ENCODE results near the gene PITPNM3. TPM values are rescaled to one million over a fixed set of nuclear protein-coding genes. Genes with fewer than 3 reads are reported as not detected.

Gene PITPNM3
- total and polyA plus RNA-seq, 2 experiments from 2014 or later, result 1.0 to 1.5 TPM

DNA sequence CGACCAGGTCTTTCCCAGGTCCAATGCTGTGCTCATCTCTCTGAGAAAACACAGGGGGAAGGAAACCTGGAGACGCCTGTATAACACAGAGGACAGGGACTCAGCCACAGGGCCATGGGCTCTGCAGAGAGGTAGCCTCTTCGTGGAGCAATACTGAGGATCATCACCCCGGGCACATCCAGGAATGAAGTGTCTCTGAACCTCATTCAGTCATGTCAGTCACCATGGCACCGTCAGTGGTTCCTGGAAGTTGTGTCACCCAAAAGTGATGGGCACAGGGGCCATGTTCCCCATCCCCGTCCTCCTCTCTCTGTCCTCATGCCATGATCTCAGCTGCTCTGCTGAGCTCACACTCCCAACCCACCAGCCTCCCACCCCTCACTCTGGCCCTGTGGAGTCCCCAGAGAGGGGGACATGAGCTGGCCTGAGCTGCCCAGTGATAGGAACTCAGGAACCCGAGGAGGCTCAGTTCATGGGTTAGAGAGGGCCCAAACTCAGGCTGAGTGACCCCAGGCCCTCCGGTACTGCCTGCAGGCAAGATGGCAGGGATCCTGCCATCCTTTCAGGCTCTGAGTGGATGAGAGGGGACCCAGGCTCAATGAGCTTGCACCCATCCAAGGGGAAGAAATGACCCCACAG, 53.4 kb downstream of the PITPNM3 start:
- no peak overlapping the region for H3K27ac ChIP-seq (ENCODE audit: low read depth)
- H3K27me3 ChIP-seq (ENCODE audit: insufficient read depth), result no peaks in the 10 kb centered on the region
- ATAC-seq (no peak), DNase-seq (ENCODE audit: low spot score) (no peak)
- H3K4me2 ChIP-seq, result no peak overlapping the region
- H3K4me3 ChIP-seq, result no peak overlapping the region
- Mint-ChIP-seq H3K4me3 (no peak overlapping the region), H3K9me3 (peaks cover 10% of the 10 kb centered on the region), H3K27me3 (ENCODE audit: insufficient read depth, low read depth, poor library complexity) (peaks cover 10% of the 10 kb centered on the region), H3K36me3 (ENCODE audit: low read depth) (peaks cover 13% of the 10 kb centered on the region; the same call in 2 of the 3 replicates), H3K27ac (no peak overlapping the region), H3K4me1 (peaks cover 25% of the 10 kb centered on the region)
- H3K9me2 ChIP-seq (ENCODE audit: insufficient read depth), result no peaks in the 10 kb centered on the region
- H3K4me1 ChIP-seq (ENCODE audit: insufficient read depth), result peaks cover 7% of the 10 kb centered on the region; the same call in 1 of the 2 replicates
- H3K79me2 ChIP-seq (replicated peaks; ENCODE audit: insufficient read depth), result no peaks in the 10 kb centered on the region
- no peaks in the 10 kb centered on the region for H4K20me1 ChIP-seq (replicated peaks; ENCODE audit: insufficient read depth)
- no peak overlapping the region for H2AFZ ChIP-seq
- TF ChIP-seq, protein P1, sequence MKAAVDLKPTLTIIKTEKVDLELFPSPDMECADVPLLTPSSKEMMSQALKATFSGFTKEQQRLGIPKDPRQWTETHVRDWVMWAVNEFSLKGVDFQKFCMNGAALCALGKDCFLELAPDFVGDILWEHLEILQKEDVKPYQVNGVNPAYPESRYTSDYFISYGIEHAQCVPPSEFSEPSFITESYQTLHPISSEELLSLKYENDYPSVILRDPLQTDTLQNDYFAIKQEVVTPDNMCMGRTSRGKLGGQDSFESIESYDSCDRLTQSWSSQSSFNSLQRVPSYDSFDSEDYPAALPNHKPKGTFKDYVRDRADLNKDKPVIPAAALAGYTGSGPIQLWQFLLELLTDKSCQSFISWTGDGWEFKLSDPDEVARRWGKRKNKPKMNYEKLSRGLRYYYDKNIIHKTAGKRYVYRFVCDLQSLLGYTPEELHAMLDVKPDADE (IDR thresholded peaks at IDR 0.05), result no peak
- TF ChIP-seq POLR2AphosphoS5 (IDR thresholded peaks at IDR 0.05; ENCODE audit: low read depth), result no peak
- no peak for TF ChIP-seq ZNF331 (CRISPR knock-in tag; IDR thresholded peaks at IDR 0.05; ENCODE audit: low read depth)
- no peak for TF ChIP-seq STAT1 (IDR thresholded peaks at IDR 0.05; ENCODE audit: unreplicated experiment)
- TF ChIP-seq JUNB (IDR thresholded peaks at IDR 0.05; ENCODE audit: unreplicated experiment), result no peak
- no peak for TF ChIP-seq NANOG (IDR thresholded peaks at IDR 0.05; ENCODE audit: borderline replicate concordance)
- TF ChIP-seq ZNF114 (CRISPR knock-in tag; IDR thresholded peaks at IDR 0.05), result no peak
- no peak for TF ChIP-seq CREB1 (CRISPR knock-in tag; IDR thresholded peaks at IDR 0.05; ENCODE audit: low read depth)
- TF ChIP-seq, protein P2, sequence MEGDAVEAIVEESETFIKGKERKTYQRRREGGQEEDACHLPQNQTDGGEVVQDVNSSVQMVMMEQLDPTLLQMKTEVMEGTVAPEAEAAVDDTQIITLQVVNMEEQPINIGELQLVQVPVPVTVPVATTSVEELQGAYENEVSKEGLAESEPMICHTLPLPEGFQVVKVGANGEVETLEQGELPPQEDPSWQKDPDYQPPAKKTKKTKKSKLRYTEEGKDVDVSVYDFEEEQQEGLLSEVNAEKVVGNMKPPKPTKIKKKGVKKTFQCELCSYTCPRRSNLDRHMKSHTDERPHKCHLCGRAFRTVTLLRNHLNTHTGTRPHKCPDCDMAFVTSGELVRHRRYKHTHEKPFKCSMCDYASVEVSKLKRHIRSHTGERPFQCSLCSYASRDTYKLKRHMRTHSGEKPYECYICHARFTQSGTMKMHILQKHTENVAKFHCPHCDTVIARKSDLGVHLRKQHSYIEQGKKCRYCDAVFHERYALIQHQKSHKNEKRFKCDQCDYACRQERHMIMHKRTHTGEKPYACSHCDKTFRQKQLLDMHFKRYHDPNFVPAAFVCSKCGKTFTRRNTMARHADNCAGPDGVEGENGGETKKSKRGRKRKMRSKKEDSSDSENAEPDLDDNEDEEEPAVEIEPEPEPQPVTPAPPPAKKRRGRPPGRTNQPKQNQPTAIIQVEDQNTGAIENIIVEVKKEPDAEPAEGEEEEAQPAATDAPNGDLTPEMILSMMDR (conservative IDR thresholded peaks at IDR 0.05; ENCODE audit: low read depth in 2 of 2), result no peak
- no peak for TF ChIP-seq EZH2 (IDR thresholded peaks at IDR 0.05; ENCODE audit: low read depth, unreplicated experiment)
- TF ChIP-seq, protein P3, sequence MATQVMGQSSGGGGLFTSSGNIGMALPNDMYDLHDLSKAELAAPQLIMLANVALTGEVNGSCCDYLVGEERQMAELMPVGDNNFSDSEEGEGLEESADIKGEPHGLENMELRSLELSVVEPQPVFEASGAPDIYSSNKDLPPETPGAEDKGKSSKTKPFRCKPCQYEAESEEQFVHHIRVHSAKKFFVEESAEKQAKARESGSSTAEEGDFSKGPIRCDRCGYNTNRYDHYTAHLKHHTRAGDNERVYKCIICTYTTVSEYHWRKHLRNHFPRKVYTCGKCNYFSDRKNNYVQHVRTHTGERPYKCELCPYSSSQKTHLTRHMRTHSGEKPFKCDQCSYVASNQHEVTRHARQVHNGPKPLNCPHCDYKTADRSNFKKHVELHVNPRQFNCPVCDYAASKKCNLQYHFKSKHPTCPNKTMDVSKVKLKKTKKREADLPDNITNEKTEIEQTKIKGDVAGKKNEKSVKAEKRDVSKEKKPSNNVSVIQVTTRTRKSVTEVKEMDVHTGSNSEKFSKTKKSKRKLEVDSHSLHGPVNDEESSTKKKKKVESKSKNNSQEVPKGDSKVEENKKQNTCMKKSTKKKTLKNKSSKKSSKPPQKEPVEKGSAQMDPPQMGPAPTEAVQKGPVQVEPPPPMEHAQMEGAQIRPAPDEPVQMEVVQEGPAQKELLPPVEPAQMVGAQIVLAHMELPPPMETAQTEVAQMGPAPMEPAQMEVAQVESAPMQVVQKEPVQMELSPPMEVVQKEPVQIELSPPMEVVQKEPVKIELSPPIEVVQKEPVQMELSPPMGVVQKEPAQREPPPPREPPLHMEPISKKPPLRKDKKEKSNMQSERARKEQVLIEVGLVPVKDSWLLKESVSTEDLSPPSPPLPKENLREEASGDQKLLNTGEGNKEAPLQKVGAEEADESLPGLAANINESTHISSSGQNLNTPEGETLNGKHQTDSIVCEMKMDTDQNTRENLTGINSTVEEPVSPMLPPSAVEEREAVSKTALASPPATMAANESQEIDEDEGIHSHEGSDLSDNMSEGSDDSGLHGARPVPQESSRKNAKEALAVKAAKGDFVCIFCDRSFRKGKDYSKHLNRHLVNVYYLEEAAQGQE (IDR thresholded peaks at IDR 0.05; ENCODE audit: unreplicated experiment), result no peak
- TF ChIP-seq EZH2phosphoT487 (IDR thresholded peaks at IDR 0.05; ENCODE audit: unreplicated experiment), result no peak
- TF ChIP-seq, protein P4, sequence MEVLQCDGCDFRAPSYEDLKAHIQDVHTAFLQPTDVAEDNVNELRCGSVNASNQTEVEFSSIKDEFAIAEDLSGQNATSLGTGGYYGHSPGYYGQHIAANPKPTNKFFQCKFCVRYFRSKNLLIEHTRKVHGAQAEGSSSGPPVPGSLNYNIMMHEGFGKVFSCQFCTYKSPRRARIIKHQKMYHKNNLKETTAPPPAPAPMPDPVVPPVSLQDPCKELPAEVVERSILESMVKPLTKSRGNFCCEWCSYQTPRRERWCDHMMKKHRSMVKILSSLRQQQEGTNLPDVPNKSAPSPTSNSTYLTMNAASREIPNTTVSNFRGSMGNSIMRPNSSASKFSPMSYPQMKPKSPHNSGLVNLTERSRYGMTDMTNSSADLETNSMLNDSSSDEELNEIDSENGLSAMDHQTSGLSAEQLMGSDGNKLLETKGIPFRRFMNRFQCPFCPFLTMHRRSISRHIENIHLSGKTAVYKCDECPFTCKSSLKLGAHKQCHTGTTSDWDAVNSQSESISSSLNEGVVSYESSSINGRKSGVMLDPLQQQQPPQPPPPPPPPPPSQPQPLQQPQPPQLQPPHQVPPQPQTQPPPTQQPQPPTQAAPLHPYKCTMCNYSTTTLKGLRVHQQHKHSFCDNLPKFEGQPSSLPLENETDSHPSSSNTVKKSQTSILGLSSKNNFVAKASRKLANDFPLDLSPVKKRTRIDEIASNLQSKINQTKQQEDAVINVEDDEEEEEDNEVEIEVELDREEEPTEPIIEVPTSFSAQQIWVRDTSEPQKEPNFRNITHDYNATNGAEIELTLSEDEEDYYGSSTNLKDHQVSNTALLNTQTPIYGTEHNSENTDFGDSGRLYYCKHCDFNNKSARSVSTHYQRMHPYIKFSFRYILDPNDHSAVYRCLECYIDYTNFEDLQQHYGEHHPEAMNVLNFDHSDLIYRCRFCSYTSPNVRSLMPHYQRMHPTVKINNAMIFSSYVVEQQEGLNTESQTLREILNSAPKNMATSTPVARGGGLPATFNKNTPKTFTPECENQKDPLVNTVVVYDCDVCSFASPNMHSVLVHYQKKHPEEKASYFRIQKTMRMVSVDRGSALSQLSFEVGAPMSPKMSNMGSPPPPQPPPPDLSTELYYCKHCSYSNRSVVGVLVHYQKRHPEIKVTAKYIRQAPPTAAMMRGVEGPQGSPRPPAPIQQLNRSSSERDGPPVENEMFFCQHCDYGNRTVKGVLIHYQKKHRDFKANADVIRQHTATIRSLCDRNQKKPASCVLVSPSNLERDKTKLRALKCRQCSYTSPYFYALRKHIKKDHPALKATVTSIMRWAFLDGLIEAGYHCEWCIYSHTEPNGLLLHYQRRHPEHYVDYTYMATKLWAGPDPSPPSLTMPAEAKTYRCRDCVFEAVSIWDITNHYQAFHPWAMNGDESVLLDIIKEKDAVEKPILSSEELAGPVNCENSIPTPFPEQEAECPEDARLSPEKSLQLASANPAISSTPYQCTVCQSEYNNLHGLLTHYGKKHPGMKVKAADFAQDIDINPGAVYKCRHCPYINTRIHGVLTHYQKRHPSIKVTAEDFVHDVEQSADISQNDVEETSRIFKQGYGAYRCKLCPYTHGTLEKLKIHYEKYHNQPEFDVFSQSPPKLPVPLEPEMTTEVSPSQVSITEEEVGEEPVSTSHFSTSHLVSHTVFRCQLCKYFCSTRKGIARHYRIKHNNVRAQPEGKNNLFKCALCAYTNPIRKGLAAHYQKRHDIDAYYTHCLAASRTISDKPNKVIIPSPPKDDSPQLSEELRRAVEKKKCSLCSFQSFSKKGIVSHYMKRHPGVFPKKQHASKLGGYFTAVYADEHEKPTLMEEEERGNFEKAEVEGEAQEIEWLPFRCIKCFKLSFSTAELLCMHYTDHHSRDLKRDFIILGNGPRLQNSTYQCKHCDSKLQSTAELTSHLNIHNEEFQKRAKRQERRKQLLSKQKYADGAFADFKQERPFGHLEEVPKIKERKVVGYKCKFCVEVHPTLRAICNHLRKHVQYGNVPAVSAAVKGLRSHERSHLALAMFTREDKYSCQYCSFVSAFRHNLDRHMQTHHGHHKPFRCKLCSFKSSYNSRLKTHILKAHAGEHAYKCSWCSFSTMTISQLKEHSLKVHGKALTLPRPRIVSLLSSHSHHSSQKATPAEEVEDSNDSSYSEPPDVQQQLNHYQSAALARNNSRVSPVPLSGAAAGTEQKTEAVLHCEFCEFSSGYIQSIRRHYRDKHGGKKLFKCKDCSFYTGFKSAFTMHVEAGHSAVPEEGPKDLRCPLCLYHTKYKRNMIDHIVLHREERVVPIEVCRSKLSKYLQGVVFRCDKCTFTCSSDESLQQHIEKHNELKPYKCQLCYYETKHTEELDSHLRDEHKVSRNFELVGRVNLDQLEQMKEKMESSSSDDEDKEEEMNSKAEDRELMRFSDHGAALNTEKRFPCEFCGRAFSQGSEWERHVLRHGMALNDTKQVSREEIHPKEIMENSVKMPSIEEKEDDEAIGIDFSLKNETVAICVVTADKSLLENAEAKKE (CRISPR knock-in tag; IDR thresholded peaks at IDR 0.05), result no peak
- no peaks in the 10 kb centered on the region for H3K36me3 ChIP-seq (ENCODE audit: insufficient read depth)
- no peaks in the 10 kb centered on the region for H3F3A ChIP-seq (replicated peaks; ENCODE audit: low read depth)
